Thyroid gland (tissue), 4 donors: ENCODE measurements around the gene ABL2. TPM values are rescaled to one million over a fixed set of nuclear protein-coding genes. Genes with fewer than 3 reads are reported as not detected.

ENCODE experiments used
- DNase-seq, 2 donors: peaks; one replicate each; pipeline ENCODE4 v3.0.0-alpha.2; 2019
- H3K27ac ChIP-seq, 3 donors: fragments of 200-600 bp; sonication (generic); 1 replicate in 2 of 3; 2 replicates in 1 of 3; pipeline ENCODE4 v1.5.1; 2016 to 2019; ENCODE audit warnings: mild to moderate bottlenecking in 1 of 3, moderate library complexity in 1 of 3
- H3K27me3 ChIP-seq: fragments of 200-600 bp; sonication (generic); one replicate; pipeline ENCODE4 v1.5.1; 2019
- H3K36me3 ChIP-seq, 2 donors: fragments of 200-600 bp; sonication (generic); one replicate each; pipeline ENCODE4 v1.5.1; 2016 to 2019
- H3K4me1 ChIP-seq, 2 donors: fragments of 200-600 bp; sonication (generic); one replicate each; pipeline ENCODE4 v1.5.1; 2017 to 2019
- H3K4me3 ChIP-seq, 3 donors: fragments of 200-600 bp; sonication (generic); replicated peaks in 1 of 3; 1 replicate in 2 of 3; 2 replicates in 1 of 3; pipeline ENCODE4 v1.5.1; 2016; ENCODE audit warnings: mild to moderate bottlenecking in 1 of 3
- H3K9me3 ChIP-seq: fragments of 200-600 bp; sonication (generic); one replicate; pipeline ENCODE4 v1.5.1; 2017
- CTCF ChIP-seq, 6 experiments: fragments of 200-600 bp in 3 of 6; fragments of 450-650 bp in 3 of 6; sonication (generic) in 3 of 6; IDR thresholded peaks; one replicate each; pipeline ENCODE4 v1.5.1; 2016 to 2019; ENCODE audit warnings: antibody characterized with exemption in 6 of 6, mild to moderate bottlenecking in 2 of 6, inconsistent platforms in 1 of 6, moderate library complexity in 1 of 6
- POLR2A ChIP-seq, 2 donors: fragments of 450-650 bp; IDR thresholded peaks; one replicate each; pipeline ENCODE4 v1.6.1; 2017; ENCODE audit warnings: antibody characterized with exemption in 2 of 2, mild to moderate bottlenecking in 2 of 2, moderate library complexity in 1 of 2
- WGBS, 2 donors: methylation state at CpG; one replicate each; pipeline ENCODE4 v1.1.5; 2017; 5-methylcytosine and 5-hydroxymethylcytosine counted together
- intact Hi-C: fragments of 100-400 bp; cut with DNase I; formaldehyde crosslinking; loops from one replicate; pipeline ENCODE4 v1.15.1; 2023
- small RNA-seq: library from RNA; depleted of rRNA; stranded (forward); fragments of <200 nt; gene quantifications from one replicate; pipeline ENCODE3, GENCODE V24; 2016
- total RNA-seq, 4 donors: library from RNA; depleted of rRNA; stranded (reverse); fragments of >200 nt; gene quantifications; one replicate each; pipeline ENCODE4 v1.2.3, GENCODE V29; 2016

The ABL2 gene
- total RNA-seq, 4 donors from 2014 or later = 11.8 to 21.2 (median 18.9) TPM

- no peaks in the 10 kb centered on the region for H3K36me3 ChIP-seq
- no peaks in the 10 kb centered on the region for H3K27me3 ChIP-seq
- intact Hi-C loops = no loop called here
- no peak for DNase-seq
- no peak overlapping the region for H3K27ac ChIP-seq
- WGBS, 2 donors = 91% methylated on average over 2 of the region's 2 CpGs
- TF ChIP-seq CTCF (IDR thresholded peaks at IDR 0.05) = no peak
- no peak for TF ChIP-seq POLR2A (IDR thresholded peaks at IDR 0.05)
- H3K4me3 ChIP-seq = no peak overlapping the region
- H3K4me1 ChIP-seq = no peaks in the 10 kb centered on the region
- no peaks in the 10 kb centered on the region for H3K9me3 ChIP-seq
These were observed 176.0 kb downstream of the ABL2 start for GRCh38 chr1:179053486-179053885.

DNA sequence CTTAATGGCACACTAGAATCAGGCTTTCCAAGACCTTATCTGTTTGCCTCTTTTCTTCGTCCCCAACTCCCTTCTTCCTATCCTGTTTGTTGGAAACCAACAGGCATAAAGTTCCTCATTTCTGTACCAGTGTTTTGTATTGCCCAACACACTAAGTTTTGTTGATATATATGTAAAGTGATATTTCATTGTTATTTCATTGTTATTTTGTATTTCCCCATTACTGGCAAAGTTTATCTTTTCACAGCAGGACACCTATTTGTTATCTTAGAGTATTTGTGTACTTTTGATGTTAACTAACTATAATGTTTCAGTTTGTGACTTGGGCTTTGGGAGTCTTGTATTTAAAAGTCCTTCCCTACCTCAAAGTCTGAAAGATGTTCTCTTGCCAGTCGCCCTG is 176.7 kb downstream of the ABL2 start:
- H3K9me3 ChIP-seq = no peaks in the 10 kb centered on the region
- no peak overlapping the region for H3K4me3 ChIP-seq
- H3K27ac ChIP-seq = no peak overlapping the region
- peaks cover 0 to under 1% of the 10 kb centered on the region in 2 donors for H3K4me1 ChIP-seq
- DNase-seq = no peak
- no peak for TF ChIP-seq CTCF (IDR thresholded peaks at IDR 0.05)
- TF ChIP-seq POLR2A (IDR thresholded peaks at IDR 0.05) = no peak
- intact Hi-C loops = no loop called here
- no peaks in the 10 kb centered on the region for H3K27me3 ChIP-seq
- 93 to 94% methylated on average over 2 of the region's 2 CpGs for WGBS, 2 donors
- H3K36me3 ChIP-seq = no peaks in the 10 kb centered on the region

Small RNA genes lying within 50 kb of the gene (small RNA-seq; reads per million reads assigned to genes)
- not detected for gene AL512326.2
- gene AL512326.3 = not detected
- gene EIF4A1P11 = not detected
- gene RF00272 = not detected

Other genes with a start within 250 kb of the ABL2 start
- 10 to 100 TPM; 24.3 to 39.2 (median 30.6) TPM for gene FAM20B, start 203.8 kb downstream of the ABL2 start, total RNA-seq
- 10 to 100 TPM; 30.0 to 57.4 (median 45.2) TPM for gene TOR3A, start 147.6 kb downstream of the ABL2 start, total RNA-seq
- gene SOAT1, start 64.1 kb upstream of the ABL2 start, total RNA-seq = 10 to 100 TPM; 15.0 to 18.6 (median 16.9) TPM
- gene AXDND1, start 136.3 kb upstream of the ABL2 start, total RNA-seq = 1 to 10 TPM in 2 of 4 donors, under 1 TPM in 2; 0.27 to 4.0 (median 2.1) TPM